KMS-11 (cell line): ENCODE measurements around the gene CEP120.
A peak's percentile ranks its signal among the peaks of the same experiment; 100 is the strongest.

Experiments
- H2AFZ ChIP-seq: fragments of 200-600 bp; sonication (generic); 2 replicates; pipeline ENCODE4 v1.6.1; 2016; ENCODE audit warnings: antibody characterized with exemption, mixed run types, low read depth
- H3K27ac ChIP-seq: fragments of 200-600 bp; sonication (generic); 2 replicates; pipeline ENCODE4 v1.6.1; 2016; ENCODE audit warnings: mild to moderate bottlenecking, mixed run types
- H3K27me3 ChIP-seq: fragments of 200-600 bp; sonication (generic); 2 replicates; pipeline ENCODE4 v1.6.1; 2017; ENCODE audit warnings: mild to moderate bottlenecking, low read depth, mixed run types, moderate library complexity; ENCODE audit not compliant: insufficient read depth
- H3K36me3 ChIP-seq: fragments of 200-600 bp; sonication (generic); 2 replicates; pipeline ENCODE4 v1.6.1; 2017; ENCODE audit warnings: mild to moderate bottlenecking, mixed run types; ENCODE audit not compliant: insufficient read depth
- H3K4me1 ChIP-seq: fragments of 200-600 bp; sonication (generic); 2 replicates; pipeline ENCODE4 v1.6.1; 2016; ENCODE audit warnings: mild to moderate bottlenecking, low read depth, mixed run types; ENCODE audit not compliant: poor library complexity, severe bottlenecking
- H3K4me2 ChIP-seq: fragments of 200-600 bp; sonication (generic); 2 replicates; pipeline ENCODE4 v1.7.0; 2016; ENCODE audit warnings: mild to moderate bottlenecking, mixed run types
- H3K4me3 ChIP-seq: fragments of 200-600 bp; sonication (generic); IDR thresholded peaks from 2 replicates; pipeline ENCODE4 v1.6.1; 2017; ENCODE audit warnings: low read depth, low read length, mixed read lengths; ENCODE audit not compliant: insufficient read depth
- H3K79me2 ChIP-seq: fragments of 200-600 bp; sonication (generic); 2 replicates; pipeline ENCODE4 v1.6.1; 2016; ENCODE audit warnings: low read depth, mixed run types; ENCODE audit not compliant: insufficient read depth
- H3K9ac ChIP-seq: fragments of 200-600 bp; sonication (generic); 2 replicates; pipeline ENCODE4 v1.6.1; 2016; ENCODE audit warnings: mild to moderate bottlenecking, mixed run types
- H4K20me1 ChIP-seq: fragments of 200-600 bp; sonication (generic); 2 replicates; pipeline ENCODE4 v1.6.1; 2016; ENCODE audit warnings: mild to moderate bottlenecking, mixed run types; ENCODE audit not compliant: insufficient read depth
- CTCF ChIP-seq: fragments of 200-600 bp; sonication (generic); conservative IDR thresholded peaks from 2 replicates; pipeline ENCODE4 v1.6.1; 2017; ENCODE audit warnings: low read depth, mild to moderate bottlenecking, antibody characterized with exemption, low read length, moderate library complexity, mixed read lengths

CEP120 gene

GRCh38 chr5:123448017-123448617, 24.9 kb upstream of the CEP120 start:
- TF ChIP-seq CTCF = no peak
- no peak overlapping the region for H2AFZ ChIP-seq
- H4K20me1 ChIP-seq = no peaks in the 10 kb centered on the region
- H3K27me3 ChIP-seq = peaks cover 34% of the 10 kb centered on the region
- peaks cover 61% of the 10 kb centered on the region for H3K4me1 ChIP-seq
- H3K9ac ChIP-seq = no peak overlapping the region
- no peak overlapping the region for H3K27ac ChIP-seq
- H3K79me2 ChIP-seq = no peaks in the 10 kb centered on the region
- peak overlapping the region; percentile 57 for H3K4me2 ChIP-seq
- no peak overlapping the region for H3K4me3 ChIP-seq
- H3K36me3 ChIP-seq = no peaks in the 10 kb centered on the region

DNA sequence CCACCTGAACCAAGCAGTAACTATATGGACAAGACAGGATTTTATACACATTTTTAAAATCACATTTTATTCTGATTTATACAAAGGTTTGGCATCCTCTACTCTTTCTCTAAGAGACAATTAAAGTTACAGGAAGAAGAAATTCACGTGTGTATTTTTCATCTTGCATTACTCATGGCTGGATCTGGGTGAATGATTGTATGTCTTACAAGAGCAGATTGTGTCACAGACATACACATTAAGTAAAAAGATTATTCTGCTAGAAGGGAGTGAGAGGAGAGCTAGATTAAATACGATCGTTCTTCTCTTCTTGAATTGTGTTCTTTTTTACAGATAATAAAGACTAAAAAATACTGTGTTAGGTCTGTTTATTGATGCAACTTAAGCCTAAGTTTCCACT, 20.8 kb upstream of the CEP120 start:
- Histone ChIP-seq H3K36me3 (no peaks in the 10 kb centered on the region), H3K27ac (no peak overlapping the region), H3K4me1 (peaks cover 22% of the 10 kb centered on the region), H4K20me1 (no peaks in the 10 kb centered on the region), H3K27me3 (peaks cover 26% of the 10 kb centered on the region), H3K4me3 (no peak overlapping the region), H3K4me2 (no peak overlapping the region), H3K79me2 (no peaks in the 10 kb centered on the region), H3K9ac (no peak overlapping the region), H2AFZ (no peak overlapping the region)
- TF ChIP-seq CTCF = no peak

- TF ChIP-seq CTCF = no peak
- Histone ChIP-seq H3K4me2 (no peak overlapping the region), H4K20me1 (no peaks in the 10 kb centered on the region), H3K36me3 (no peaks in the 10 kb centered on the region), H3K9ac (no peak overlapping the region), H3K27ac (no peak overlapping the region), H3K4me1 (no peaks in the 10 kb centered on the region), H3K79me2 (no peaks in the 10 kb centered on the region), H3K27me3 (peaks cover 14% of the 10 kb centered on the region; the same call in 1 of the 2 replicates), H3K4me3 (no peak overlapping the region), H2AFZ (no peak overlapping the region)
Observed at GRCh38 chr5:123441408-123441807, 18.2 kb upstream of the CEP120 start.

GRCh38 chr5:123440456-123441181, 17.4 kb upstream of the CEP120 start:
- H3K4me1 ChIP-seq = no peaks in the 10 kb centered on the region
- TF ChIP-seq CTCF = no peak
- no peak overlapping the region for H3K27ac ChIP-seq
- no peaks in the 10 kb centered on the region for H4K20me1 ChIP-seq
- H3K79me2 ChIP-seq = no peaks in the 10 kb centered on the region
- H3K4me2 ChIP-seq = no peak overlapping the region
- H3K27me3 ChIP-seq = peaks cover 6% of the 10 kb centered on the region; the same call in 1 of the 2 replicates
- no peak overlapping the region for H3K4me3 ChIP-seq
- H2AFZ ChIP-seq = no peak overlapping the region
- no peaks in the 10 kb centered on the region for H3K36me3 ChIP-seq
- H3K9ac ChIP-seq = no peak overlapping the region
